Psoas muscle (tissue), 8 donors: Measurements from ENCODE around the gene NRCAM. TPM values are rescaled to one million over a fixed set of nuclear protein-coding genes. Genes with fewer than 3 reads are reported as not detected.

ENCODE experiments used
- ATAC-seq, 4 donors: fragments of 200-7000 bp; cut with Tn5 transposase; one replicate each; pipeline ENCODE4 v1.9.1; 2020; ENCODE audit warnings: moderate library complexity in 3 of 4, mild to moderate bottlenecking in 2 of 4
- DNase-seq, 2 donors: peaks; one replicate each; pipeline ENCODE4 v3.0.0-alpha.2; 2020
- H3K27ac ChIP-seq: fragments of 200-600 bp; one replicate; pipeline ENCODE4 v1.8.0; 2022
- H3K27me3 ChIP-seq, 3 donors: fragments of 200-600 bp in 1 of 3; one replicate each; pipeline versions ENCODE4 v1.6.1 to v1.8.0; 2013 to 2022; ENCODE audit warnings: low read length in 2 of 3, mild to moderate bottlenecking in 2 of 3, moderate library complexity in 1 of 3; ENCODE audit not compliant: insufficient read depth in 3 of 3
- H3K36me3 ChIP-seq, 2 donors: fragments of 200-600 bp in 1 of 2; one replicate each; pipeline versions ENCODE4 v1.6.1 to v1.8.0; 2013 to 2022; ENCODE audit warnings: low read depth in 1 of 2, mild to moderate bottlenecking in 1 of 2, moderate library complexity in 1 of 2; ENCODE audit not compliant: insufficient read depth in 1 of 2
- H3K4me1 ChIP-seq: fragments of 200-600 bp; one replicate; pipeline ENCODE4 v1.8.0; 2022
- H3K4me3 ChIP-seq: fragments of 200-600 bp; one replicate; pipeline ENCODE4 v1.8.0; 2022; ENCODE audit warnings: mild to moderate bottlenecking
- H3K9me3 ChIP-seq: fragments of 200-600 bp; one replicate; pipeline ENCODE4 v1.8.0; 2022
- CTCF ChIP-seq: fragments of 200-600 bp; IDR thresholded peaks from one replicate; pipeline ENCODE4 v1.8.0; 2022; ENCODE audit warnings: antibody characterized with exemption
- WGBS, 3 donors: extraction: QIAGEN DNeasy Blood & Tissue Kit; methylation state at CpG; one replicate each; pipeline versions ENCODE4 v1.1.6 to v1.1.7; 2013; 5-methylcytosine and 5-hydroxymethylcytosine counted together
- intact Hi-C, 2 donors: fragments of 100-400 bp; cut with DNase I; formaldehyde crosslinking; loops; one replicate each; pipeline versions ENCODE4 v1.11.0 to v1.14.2; 2022
- polyA plus RNA-seq, 3 donors: library from polyadenylated mRNA; stranded (reverse); fragments of 200-250 nt; gene quantifications; one replicate each; pipeline ENCODE4 v1.2.3, GENCODE V29; 2013
- total RNA-seq, 4 donors: library from RNA; stranded (reverse); fragmentation: NEBNext Ultra II Directional in 2 of 4; extraction: Animal tissue kit (Norgen Biotek cat#: 25700) in 2 of 4; gene quantifications; one replicate each; pipeline versions ENCODE4 v1.2.1 to v1.2.4, GENCODE V29; 2021 to 2023
- donor health status: healthy with polysubstance abuse.
- donor health status: DM: no; HTN: no; CAD: no; lungs with moderate emphysema.
- donor health status: Bipolar disorder and iron deficiency.
- donor health status: healthy.
- donor health status: DM: yes; HTN: yes; CAD: no.
- donor health status: DM: no; HTN: no; CAD: no.
- donor health status: DM: no; HTN: no; CAD: no.
- donor health status: DM: yes; HTN: yes; CAD: no.

Gene NRCAM
- total and polyA plus RNA-seq, 7 donors = 0.06 to 1.8 (median 0.55) TPM

- H3K36me3 ChIP-seq = no peaks in the 10 kb centered on the region
- no peak for ATAC-seq
- no peak overlapping the region for H3K4me3 ChIP-seq
- no peak for TF ChIP-seq CTCF
- no peak overlapping the region for H3K27ac ChIP-seq
- DNase-seq = no peak
- WGBS, 3 donors = 67 to 71% (median 68%) methylated on average over 6 of the region's 6 CpGs
- intact Hi-C loops = no loop called here
- H3K4me1 ChIP-seq = no peaks in the 10 kb centered on the region
- H3K9me3 ChIP-seq = no peaks in the 10 kb centered on the region
- H3K27me3 ChIP-seq = no peaks in the 10 kb centered on the region
These were observed 291.3 kb downstream of the NRCAM start for GRCh38 chr7:108164946-108165345.

DNA sequence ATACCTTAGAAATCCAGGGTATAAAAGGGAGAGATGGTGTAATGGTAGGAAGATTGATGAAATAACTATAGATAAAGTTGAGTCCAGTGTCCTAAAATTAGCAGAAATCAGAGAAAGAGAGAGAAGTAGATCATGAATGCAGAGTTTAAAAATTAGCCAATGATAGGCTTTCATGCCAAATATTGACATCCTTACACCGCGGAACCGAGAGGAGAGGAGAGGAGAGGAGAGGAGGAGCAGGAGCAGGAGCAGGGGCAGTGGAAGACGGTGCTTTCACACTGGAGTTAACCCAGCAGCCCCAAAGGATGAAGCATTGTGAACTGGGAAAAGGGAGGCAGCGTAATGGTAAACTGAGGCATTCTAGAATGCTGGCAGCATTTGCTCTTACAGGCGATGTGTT lies 291.9 kb downstream of the NRCAM start:
- intact Hi-C loops = no loop called here
- Histone ChIP-seq H3K36me3 (no peaks in the 10 kb centered on the region), H3K4me3 (no peak overlapping the region), H3K27ac (no peak overlapping the region), H3K27me3 (no peaks in the 10 kb centered on the region), H3K4me1 (no peaks in the 10 kb centered on the region), H3K9me3 (no peaks in the 10 kb centered on the region)
- TF ChIP-seq CTCF = no peak
- WGBS, 3 donors = 70 to 80% (median 73%) methylated on average over 6 of the region's 6 CpGs
- ATAC-seq = no peak
- DNase-seq = no peak

GRCh38 chr7:108158776-108159175 lies 297.5 kb downstream of the NRCAM start:
- H3K9me3 ChIP-seq = no peaks in the 10 kb centered on the region
- H3K36me3 ChIP-seq = no peaks in the 10 kb centered on the region
- H3K27ac ChIP-seq = no peak overlapping the region
- 70 to 71% (median 71%) methylated on average over 1 of the region's 1 CpG for WGBS, 3 donors
- H3K4me1 ChIP-seq = no peaks in the 10 kb centered on the region
- ATAC-seq = no peak
- no peak for TF ChIP-seq CTCF
- intact Hi-C loops = no loop called here
- DNase-seq = no peak
- H3K4me3 ChIP-seq = no peak overlapping the region
- no peaks in the 10 kb centered on the region for H3K27me3 ChIP-seq

DNA sequence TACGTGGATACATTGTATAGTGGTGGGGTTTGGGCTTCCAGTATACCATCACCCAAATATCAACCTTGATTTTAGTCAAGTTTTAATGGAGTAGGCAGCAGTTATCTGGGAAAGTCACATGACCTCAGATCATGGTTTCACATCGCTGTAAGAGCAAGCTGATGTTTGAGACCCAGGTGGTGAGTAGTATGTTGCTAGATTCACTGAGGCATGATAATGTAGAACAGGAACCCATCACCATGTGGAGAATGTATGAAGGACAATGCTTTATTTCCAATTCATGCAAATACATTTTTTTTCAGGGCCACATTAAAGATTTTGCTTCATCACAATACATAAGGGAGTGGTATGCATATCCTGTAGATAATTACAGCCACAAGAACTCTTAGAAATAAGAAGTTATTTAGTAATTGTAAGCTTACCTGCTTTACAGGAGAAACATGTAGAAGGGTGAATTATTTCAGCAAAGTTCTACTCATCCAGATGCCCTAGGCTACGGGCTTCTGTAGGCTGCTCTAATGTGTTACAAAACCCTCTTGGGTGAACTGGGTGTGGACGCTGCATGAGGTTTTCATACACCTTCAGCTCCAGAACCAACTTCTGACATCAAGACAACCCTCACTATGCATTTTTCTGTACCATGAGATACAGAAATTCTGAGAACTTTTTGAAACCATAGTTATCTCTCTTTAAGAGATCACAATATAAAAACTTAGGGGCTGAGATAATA lies 298.5 kb downstream of the NRCAM start:
- Histone ChIP-seq H3K27ac (no peak overlapping the region), H3K9me3 (no peaks in the 10 kb centered on the region), H3K4me3 (no peak overlapping the region), H3K36me3 (no peaks in the 10 kb centered on the region), H3K4me1 (no peaks in the 10 kb centered on the region), H3K27me3 (no peaks in the 10 kb centered on the region)
- 90 to 98% (median 91%) methylated on average over 4 of the region's 4 CpGs for WGBS, 3 donors
- no peak for ATAC-seq
- TF ChIP-seq CTCF = no peak
- intact Hi-C loops = no loop called here
- no peak for DNase-seq
